Bronchial epithelial cell (primary cell): Measurements from ENCODE around the gene DCUN1D1. TPM values are rescaled to one million over a fixed set of nuclear protein-coding genes. Genes with fewer than 3 reads are reported as not detected.

Experiments used
- DNase-seq: peaks from one replicate; pipeline ENCODE4 v3.0.0-alpha.2; 2010; ENCODE audit warnings: low read depth
- FAIRE-seq: peaks from 2 replicates; lab custom pipeline; 2011; peaks lifted over from hg19 to GRCh38; lab: Jason Lieb, UNC
- H3K27me3 ChIP-seq: 2 replicates; pipeline ENCODE4 v1.5.1; 2011; ENCODE audit warnings: low read length; ENCODE audit not compliant: control insufficient read depth, insufficient read depth
- H3K36me3 ChIP-seq: 2 replicates; pipeline ENCODE4 v1.5.1; 2011; ENCODE audit warnings: low read length; ENCODE audit not compliant: control insufficient read depth, insufficient read depth
- H3K4me3 ChIP-seq: 2 replicates; pipeline ENCODE4 v1.5.1; 2011; ENCODE audit warnings: mild to moderate bottlenecking, low read depth, low read length, control low read depth
- total RNA-seq: library from RNA; depleted of rRNA; stranded (reverse); fragments of >200 nt; gene quantifications from 2 replicates; pipeline ENCODE4 v1.2.1, GENCODE V29; 2014
- TF ChIP-seq, protein P1 (sequence below): IDR thresholded peaks from 2 replicates; pipeline ENCODE4 v1.5.1; 2011; ENCODE audit warnings: mild to moderate bottlenecking, moderate library complexity, low read length, control low read depth, inconsistent platforms; ENCODE audit not compliant: insufficient read depth, severe bottlenecking

DCUN1D1 gene
- total RNA-seq, 1 donor from 2014 or later, result 26.1 TPM

DNA sequence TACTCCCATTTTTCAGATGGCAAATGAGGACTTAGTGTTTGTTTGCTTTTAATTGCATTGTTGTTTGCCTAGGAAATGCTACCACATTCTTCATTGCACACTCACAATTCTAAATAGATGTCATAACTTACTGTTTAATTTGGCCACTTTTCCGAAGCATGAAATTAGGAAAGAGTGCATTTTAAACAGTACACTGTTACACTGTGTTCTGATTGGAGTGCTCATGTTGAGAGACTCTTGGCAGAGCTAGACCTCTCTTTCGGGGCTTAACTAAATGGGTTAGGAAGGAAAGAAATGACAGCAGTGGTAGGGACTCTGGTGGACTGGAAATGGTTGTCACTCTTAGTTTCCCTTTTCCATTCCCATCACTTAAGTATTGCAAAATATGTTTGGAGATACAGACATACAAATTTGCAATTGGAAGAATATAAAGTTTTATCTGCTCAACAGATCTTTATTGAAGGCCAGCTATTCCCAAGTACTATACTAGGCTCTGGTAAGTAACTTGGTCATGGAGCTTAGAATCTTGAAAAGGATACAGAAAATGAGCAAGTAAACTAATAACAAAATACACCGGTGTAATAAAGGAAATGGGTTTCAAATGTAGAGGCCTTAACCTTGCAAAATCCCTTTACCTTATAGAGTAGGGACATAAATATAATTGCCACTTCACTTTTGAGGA is 90.2 kb downstream of the DCUN1D1 start:
- peaks cover 2% of the 10 kb centered on the region for H3K36me3 ChIP-seq
- TF ChIP-seq, protein P1, sequence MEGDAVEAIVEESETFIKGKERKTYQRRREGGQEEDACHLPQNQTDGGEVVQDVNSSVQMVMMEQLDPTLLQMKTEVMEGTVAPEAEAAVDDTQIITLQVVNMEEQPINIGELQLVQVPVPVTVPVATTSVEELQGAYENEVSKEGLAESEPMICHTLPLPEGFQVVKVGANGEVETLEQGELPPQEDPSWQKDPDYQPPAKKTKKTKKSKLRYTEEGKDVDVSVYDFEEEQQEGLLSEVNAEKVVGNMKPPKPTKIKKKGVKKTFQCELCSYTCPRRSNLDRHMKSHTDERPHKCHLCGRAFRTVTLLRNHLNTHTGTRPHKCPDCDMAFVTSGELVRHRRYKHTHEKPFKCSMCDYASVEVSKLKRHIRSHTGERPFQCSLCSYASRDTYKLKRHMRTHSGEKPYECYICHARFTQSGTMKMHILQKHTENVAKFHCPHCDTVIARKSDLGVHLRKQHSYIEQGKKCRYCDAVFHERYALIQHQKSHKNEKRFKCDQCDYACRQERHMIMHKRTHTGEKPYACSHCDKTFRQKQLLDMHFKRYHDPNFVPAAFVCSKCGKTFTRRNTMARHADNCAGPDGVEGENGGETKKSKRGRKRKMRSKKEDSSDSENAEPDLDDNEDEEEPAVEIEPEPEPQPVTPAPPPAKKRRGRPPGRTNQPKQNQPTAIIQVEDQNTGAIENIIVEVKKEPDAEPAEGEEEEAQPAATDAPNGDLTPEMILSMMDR, result no peak
- H3K27me3 ChIP-seq, result no peaks in the 10 kb centered on the region
- no peak for FAIRE-seq
- H3K4me3 ChIP-seq, result no peak overlapping the region
- peak; percentile 15 for DNase-seq

Other genes with a start within 250 kb of the DCUN1D1 start
- gene ATP11B, start 187.0 kb downstream of the DCUN1D1 start, total RNA-seq, result 72.4 and 101 TPM in 2 replicates
- gene MCCC1, start 119.0 kb upstream of the DCUN1D1 start, total RNA-seq, result 17.9 and 20.2 TPM in 2 replicates
- gene LAMP3, start 182.2 kb upstream of the DCUN1D1 start, total RNA-seq, result 8.4 and 18.8 TPM in 2 replicates